Measurements from ENCODE around the gene YARS1.

YARS1 gene

GRCh38 chr1:32775640-32776337 is 41.4 kb downstream of the YARS1 start:
- peak; percentile 33 for DNase-seq

GRCh38 chr1:32774950-32775634 is 42.1 kb downstream of the YARS1 start:
- DNase-seq = no peak

GRCh38 chr1:32774464-32774808 is 42.7 kb downstream of the YARS1 start:
- DNase-seq = no peak

GRCh38 chr1:32773764-32774463 is 43.2 kb downstream of the YARS1 start:
- DNase-seq = no peak

GRCh38 chr1:32773018-32773763 is 44.0 kb downstream of the YARS1 start:
- peak; percentile 82 for DNase-seq

- DNase-seq = no peak
Measured at GRCh38 chr1:32772281-32773017, 44.7 kb downstream of the YARS1 start.

- no peak for DNase-seq
Measured at GRCh38 chr1:32771561-32772280, 45.4 kb downstream of the YARS1 start.

- no peak for DNase-seq
Measured at GRCh38 chr1:32770741-32771548, 46.2 kb downstream of the YARS1 start.

- no peak for DNase-seq
Measured at GRCh38 chr1:32770221-32770731, 46.9 kb downstream of the YARS1 start.

- no peak for DNase-seq
Measured at GRCh38 chr1:32769524-32770220, 47.5 kb downstream of the YARS1 start.

GRCh38 chr1:32768110-32768850 is 48.9 kb downstream of the YARS1 start:
- DNase-seq = no peak

GRCh38 chr1:32767641-32768040 is 49.5 kb downstream of the YARS1 start:
- DNase-seq = no peak

- no peak for DNase-seq
Measured at GRCh38 chr1:32767156-32767555, 50.0 kb downstream of the YARS1 start.

- DNase-seq = no peak
Measured at GRCh38 chr1:32766328-32766972, 50.7 kb downstream of the YARS1 start.

- no peak for DNase-seq
Measured at GRCh38 chr1:32765570-32766327, 51.4 kb downstream of the YARS1 start.

- DNase-seq = no peak
Measured at GRCh38 chr1:32764826-32765569, 52.2 kb downstream of the YARS1 start.

- DNase-seq = no peak
Measured at GRCh38 chr1:32763221-32763620, 53.9 kb downstream of the YARS1 start.

Data from hematopoietic multipotent progenitor cell treated with erythropoietin and hydrocortisone succinate and interleukin-3 and kit ligand, for 8 days (in vitro differentiated cells).